PFSK-1 (cell line): ENCODE results near the gene NOP56.

Experiments
- FOXP2 ChIP-seq: optimal IDR thresholded peaks from 2 replicates; pipeline ENCODE3; 2011; ENCODE audit warnings: borderline replicate concordance, control low read depth, inconsistent platforms; ENCODE audit not compliant: insufficient read depth; ENCODE audit errors: extremely low read length, extremely low read depth
- POLR2AphosphoS5 ChIP-seq: IDR thresholded peaks from 2 replicates; pipeline ENCODE4 v1.6.1; 2012; ENCODE audit warnings: low read depth, mild to moderate bottlenecking, control low read depth, low read length, moderate library complexity
- REST ChIP-seq, 2 experiments: IDR thresholded peaks; 2 replicates each; pipeline versions ENCODE4 v1.6.1 to v1.8.0; 2011 to 2012; ENCODE audit warnings: low read depth in 2 of 2, low read length in 2 of 2, control low read depth in 1 of 2, inconsistent platforms in 1 of 2, mild to moderate bottlenecking in 1 of 2, moderate library complexity in 1 of 2; ENCODE audit not compliant: insufficient read depth in 1 of 2
- SIN3A ChIP-seq: IDR thresholded peaks from 2 replicates; pipeline ENCODE4 v1.6.1; 2012; ENCODE audit warnings: mild to moderate bottlenecking, low read length, moderate library complexity, borderline replicate concordance; ENCODE audit not compliant: insufficient read depth
- TAF1 ChIP-seq: IDR thresholded peaks from 2 replicates; pipeline ENCODE4 v1.6.1; 2012; ENCODE audit warnings: low read length, control low read depth, borderline replicate concordance; ENCODE audit not compliant: insufficient read depth

Gene NOP56

GRCh38 chr20:2693286-2694007 is 41.0 kb downstream of the NOP56 start:
- TF ChIP-seq TAF1 (no peak), REST (IDR thresholded peaks at IDR 0.05; ENCODE audit: insufficient read depth in 1 of 2, low read depth in 2 of 2, low read length in 2 of 2) (no peak), FOXP2 (no peak), SIN3A (no peak), POLR2AphosphoS5 (no peak)

- no peak for TF ChIP-seq FOXP2
- no peak for TF ChIP-seq POLR2AphosphoS5
- no peak for TF ChIP-seq REST (IDR thresholded peaks at IDR 0.05; ENCODE audit: insufficient read depth in 1 of 2, low read depth in 2 of 2, low read length in 2 of 2)
- no peak for TF ChIP-seq SIN3A
- no peak for TF ChIP-seq TAF1
Observed at GRCh38 chr20:2694008-2694471, 41.6 kb downstream of the NOP56 start.

GRCh38 chr20:2694519-2694918 is 42.1 kb downstream of the NOP56 start:
- TF ChIP-seq REST (IDR thresholded peaks at IDR 0.05; ENCODE audit: insufficient read depth in 1 of 2, low read depth in 2 of 2, low read length in 2 of 2), result no peak
- TF ChIP-seq POLR2AphosphoS5, result no peak
- TF ChIP-seq SIN3A, result no peak
- no peak for TF ChIP-seq TAF1
- no peak for TF ChIP-seq FOXP2

GRCh38 chr20:2695206-2695983 is 43.0 kb downstream of the NOP56 start:
- no peak for TF ChIP-seq POLR2AphosphoS5
- TF ChIP-seq SIN3A, result no peak
- no peak for TF ChIP-seq REST (IDR thresholded peaks at IDR 0.05; ENCODE audit: insufficient read depth in 1 of 2, low read depth in 2 of 2, low read length in 2 of 2)
- TF ChIP-seq FOXP2, result no peak
- no peak for TF ChIP-seq TAF1
